SKM-1 (cell line): ENCODE data around the gene ACYP2.

Experiments used
- DNase-seq: peaks from one replicate; lab custom pipeline; 2025; ENCODE audit not compliant: unreplicated experiment; lab: John Stamatoyannopoulos, UW

The ACYP2 gene

DNA sequence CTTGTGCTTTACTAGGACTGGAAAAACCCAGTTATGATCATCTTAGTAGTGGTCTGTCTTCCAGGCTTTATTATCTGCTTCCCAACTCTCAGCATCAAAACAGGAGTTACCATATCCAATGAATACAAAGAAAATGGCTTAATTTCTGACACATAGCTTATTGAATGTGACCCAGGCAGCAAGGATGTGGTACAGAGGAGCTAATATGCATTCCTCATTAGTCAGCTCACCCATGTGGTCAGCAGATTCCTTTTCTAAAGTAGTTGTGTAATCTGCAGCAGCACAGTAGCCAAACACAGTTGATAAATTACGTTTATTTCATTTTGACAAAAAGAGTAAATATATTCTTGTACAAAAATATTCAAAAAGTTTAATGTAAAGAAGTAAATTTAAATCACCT, 97.0 kb downstream of the ACYP2 start:
- no peak for DNase-seq

DNA sequence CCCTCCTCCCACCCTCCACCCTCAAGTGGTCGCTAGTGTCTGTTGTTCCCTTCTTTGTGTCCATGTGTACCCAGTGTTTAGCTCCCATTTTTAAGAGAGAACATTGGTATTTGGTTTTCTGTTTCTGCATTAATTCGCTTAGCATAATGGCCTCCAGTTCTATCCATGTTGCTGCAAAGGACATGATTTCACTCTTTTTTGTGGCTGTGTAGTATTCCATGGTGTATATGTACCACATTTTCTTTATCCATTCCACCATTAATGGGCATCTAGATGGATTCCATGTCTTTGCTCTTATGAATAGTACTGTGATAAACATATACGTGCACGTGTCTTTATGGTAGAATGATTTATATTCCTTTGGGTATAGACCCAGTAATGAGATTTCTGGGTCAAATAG, 97.7 kb downstream of the ACYP2 start:
- no peak for DNase-seq

DNA sequence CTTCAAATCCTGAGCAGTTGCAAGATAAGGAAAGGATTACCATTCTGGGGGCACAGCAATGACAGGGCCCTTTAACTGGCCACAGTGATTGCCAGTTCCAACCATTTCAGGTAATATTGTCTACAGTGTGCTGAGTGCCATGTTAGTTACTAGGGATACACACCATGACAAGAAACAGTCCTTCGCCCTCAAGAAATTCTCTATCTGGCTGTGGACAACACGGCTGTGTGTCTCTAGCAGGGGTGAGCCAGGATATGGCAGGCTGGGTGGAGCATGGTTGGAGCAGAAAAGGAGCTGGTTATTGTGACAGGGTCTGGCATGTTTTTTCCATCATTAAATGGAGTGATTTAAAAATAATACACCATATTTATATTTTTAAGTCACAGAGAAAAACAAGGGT, 109.6 kb downstream of the ACYP2 start:
- no peak for DNase-seq

DNA sequence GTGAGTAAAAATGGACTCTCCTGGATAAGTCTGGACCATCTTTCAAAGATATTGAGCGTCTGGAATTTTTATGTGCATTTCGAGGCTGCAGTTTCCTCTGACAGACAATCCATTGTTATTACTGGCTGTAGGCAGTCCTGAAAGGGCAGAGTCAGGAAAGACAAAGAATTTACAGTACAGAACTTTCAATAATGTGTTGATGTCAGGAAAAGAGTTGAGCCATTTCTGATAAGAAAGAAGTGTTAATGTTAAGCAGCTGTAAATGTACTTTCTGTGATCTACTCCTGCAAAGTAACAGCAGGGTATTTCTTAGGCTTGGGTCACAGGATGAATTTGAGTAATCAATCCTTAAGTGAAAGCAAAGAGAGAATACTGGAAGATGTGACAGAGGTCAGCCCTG, 110.8 kb downstream of the ACYP2 start:
- DNase-seq = no peak

DNA sequence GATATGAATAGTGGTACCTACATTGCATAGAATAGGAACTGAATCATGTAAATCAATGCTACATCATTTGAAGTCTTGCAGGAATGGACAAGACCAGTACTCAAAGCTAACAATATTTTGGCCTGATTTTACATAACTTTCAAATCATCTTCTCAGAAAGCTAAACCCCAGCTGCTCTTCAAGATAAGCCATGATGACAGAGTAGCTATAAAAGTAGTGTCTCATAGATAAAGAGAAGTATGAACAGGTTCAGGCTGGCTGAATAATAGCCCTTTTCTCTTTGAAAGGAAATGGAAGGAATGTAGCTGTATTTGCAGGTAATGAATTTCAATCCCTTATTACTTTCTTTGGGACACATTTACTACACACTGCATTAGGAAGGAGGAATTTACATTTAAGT, 112.4 kb downstream of the ACYP2 start:
- no peak for DNase-seq

DNA sequence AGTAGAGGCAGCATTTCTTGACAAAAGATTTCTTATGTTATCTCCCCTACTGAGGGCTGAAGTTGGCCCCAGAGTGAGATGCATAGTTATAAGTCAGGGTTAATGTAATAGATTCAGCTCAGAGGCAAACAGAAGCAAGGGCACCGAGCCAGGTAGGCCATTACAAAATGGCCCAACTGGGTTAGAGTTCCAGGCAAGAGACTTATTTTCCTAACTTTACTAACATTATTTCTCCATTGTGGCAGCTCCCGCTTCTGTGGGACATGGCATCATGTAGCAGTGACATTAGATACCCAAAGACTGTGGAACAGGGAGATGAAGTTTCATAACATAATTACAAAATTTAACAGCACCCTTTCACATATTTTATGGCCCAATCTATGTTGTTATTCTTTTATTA, 113.5 kb downstream of the ACYP2 start:
- DNase-seq = no peak

DNA sequence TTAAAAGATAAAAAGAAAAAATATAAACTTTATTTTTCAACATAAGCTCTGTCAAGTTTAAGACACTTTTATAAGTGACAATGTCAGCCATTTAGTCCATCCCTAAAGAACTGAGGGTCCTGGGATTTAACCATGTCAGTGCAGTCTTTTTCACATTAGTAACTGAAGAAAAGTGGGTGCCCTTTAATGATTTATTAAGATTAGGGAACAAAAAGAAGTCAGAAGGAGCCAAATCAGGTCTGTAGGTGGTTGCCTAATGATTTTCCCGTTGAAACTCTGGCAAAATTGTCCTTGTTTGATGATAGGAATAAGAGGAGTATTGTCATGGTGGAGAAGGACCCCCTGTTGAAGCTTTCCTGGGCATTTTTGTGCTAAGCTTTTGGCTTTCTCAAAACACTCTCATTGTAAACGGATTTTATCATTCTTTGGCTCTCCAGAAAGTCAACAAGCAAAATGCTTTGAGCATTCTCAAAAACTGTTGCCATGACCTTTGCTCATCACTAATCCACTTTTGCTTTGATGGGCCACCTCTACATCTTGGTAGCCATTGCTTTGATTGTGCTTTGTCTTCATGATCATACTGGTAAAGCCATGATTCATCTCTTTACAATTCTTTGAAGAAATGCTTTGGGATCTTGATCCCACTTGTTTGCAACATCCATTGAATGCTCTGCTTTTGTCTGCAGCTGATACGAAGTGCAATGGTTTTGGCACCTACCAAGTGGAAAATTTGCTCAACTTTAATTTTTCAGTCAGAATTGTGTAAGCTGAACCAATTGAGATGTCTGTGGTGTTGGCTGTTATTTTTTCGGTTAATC, 118.6 kb downstream of the ACYP2 start:
- no peak for DNase-seq

DNA sequence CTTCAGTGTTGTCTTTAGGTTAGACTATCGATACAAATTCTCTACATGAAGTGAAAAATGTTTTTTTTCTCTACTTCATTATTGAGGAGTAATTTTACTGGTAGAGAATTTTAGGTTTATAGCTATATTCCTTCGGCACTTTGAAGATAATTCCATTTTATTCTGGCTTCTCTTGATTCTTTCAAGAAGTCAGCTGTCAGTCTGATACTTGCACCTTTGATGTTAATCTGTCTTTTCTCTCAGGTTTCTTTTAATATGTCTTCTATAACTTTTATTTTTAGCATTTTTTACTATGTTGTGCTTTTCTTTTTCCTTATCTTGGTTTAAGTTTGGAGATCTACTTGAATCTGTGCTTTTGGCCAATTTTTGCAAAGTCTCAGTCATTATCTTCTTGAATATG, 122.0 kb downstream of the ACYP2 start:
- DNase-seq = no peak

DNA sequence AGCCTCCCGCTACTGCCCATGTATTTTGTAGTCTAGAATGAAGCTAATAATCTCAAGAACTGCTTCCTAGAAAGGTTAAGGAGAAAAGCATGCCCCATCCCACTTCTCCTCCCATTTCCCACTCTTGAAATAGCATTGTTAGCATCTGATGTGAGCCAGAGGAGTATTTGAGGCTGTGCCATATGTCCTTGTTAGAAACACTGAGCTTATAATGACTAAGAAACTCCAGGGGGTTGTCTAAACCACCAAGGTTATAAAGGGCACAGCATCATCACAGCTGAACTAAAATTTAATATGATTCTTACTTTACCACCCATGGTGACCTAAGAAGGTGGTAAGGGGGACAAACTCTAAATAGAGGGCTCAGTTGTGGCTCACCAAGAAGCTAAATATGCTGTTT, 124.0 kb downstream of the ACYP2 start:
- DNase-seq = no peak

DNA sequence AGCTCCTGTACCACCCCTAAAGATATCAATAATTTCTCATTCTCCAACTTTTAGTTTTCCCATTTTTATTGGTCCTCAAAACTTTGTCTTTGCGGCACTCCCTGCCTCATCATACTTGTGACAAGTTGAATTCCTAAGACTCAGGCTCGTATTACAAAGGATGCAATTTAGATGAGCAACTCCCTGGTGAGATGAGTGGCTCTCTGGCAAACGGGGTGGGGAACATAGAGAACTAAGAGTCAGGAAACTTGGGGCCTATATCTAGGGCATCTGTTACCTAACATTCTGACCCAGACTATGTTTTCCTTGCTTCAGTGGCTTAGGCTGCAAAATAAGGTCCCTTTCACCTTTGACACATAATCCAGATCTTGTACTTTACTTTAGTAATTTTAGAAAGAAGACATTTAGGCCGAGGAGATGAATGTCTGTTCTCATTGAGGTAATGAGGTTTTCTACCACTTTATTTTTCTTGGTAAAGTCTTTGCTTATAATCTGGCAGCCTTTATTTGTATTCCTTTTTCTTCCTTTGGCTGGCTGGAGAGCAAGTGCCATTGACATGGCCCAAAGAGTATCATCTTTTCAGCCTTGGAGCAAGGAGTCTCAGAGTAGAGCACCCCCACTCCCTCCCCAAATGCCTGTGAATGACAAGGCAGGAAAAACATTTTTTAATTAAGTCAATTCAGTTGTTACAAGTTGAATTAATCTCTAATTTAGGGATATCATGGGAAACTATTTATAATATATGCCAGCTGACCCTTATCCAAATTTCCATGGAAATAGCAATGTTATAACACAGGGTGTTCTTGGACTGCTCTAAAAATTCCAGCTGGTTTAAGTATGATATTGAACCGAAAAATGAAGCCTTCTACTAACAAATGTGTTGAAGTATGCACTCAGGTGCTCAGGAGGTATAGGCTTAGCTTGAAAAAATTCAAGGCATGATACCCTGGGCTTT, 125.4 kb downstream of the ACYP2 start:
- DNase-seq = no peak

DNA sequence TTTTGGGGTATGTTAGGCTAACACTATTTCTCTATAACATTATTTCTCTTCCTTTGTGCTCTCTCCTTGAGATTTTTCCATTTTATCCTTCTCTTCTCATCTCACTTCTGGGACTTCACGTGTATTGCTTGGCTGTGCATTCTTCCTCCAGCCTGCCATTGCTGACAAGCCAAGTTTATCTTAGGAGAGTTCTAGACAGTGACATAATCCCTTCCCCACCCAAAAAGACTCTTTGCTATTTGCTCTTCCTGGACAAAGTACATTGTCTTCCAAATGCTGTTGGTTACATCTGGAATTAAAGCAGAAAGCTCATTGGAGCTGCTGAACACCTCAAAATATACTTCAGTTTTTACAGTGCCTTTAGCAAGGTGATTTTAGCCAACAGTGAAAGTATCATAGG, 131.7 kb downstream of the ACYP2 start:
- no peak for DNase-seq

DNA sequence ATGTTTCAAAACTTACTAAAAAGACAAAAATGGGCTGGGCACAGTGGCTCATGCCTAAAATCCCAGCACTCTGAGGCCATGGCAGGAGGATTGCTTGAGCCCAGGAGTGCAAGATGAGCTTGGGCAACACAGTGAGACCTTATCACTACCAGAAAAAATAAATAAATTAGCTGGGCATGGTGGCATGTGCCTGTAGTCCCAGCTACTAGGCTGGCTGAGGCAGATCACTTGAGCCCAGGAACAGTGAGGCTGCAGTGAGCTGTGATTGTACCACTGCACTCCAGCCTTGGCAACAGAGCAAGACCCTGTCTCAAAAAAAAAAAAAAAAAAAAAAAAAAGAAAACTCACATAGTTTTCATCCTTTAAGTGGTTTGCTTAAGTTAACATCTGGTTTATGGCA, 134.2 kb downstream of the ACYP2 start:
- DNase-seq = no peak

DNA sequence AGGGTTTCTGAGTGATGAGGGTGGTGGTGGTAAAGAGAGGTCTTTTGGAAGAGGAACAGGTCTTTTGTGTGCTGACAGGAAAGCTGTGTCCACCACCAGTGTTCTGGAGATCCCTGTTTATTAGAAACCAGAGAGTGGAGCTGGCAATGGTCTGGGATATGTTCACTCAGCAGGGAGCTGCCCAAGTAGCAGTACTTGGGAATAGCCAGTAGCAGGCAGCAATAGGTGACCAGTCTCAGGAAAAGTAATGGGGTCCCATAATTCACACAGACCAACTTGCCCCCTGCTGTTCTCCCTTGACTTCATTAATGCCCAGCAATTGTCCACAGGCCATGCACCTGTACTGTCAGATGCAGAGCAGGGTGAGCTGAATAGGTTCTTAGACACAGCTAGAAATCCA, 138.8 kb downstream of the ACYP2 start:
- no peak for DNase-seq

DNA sequence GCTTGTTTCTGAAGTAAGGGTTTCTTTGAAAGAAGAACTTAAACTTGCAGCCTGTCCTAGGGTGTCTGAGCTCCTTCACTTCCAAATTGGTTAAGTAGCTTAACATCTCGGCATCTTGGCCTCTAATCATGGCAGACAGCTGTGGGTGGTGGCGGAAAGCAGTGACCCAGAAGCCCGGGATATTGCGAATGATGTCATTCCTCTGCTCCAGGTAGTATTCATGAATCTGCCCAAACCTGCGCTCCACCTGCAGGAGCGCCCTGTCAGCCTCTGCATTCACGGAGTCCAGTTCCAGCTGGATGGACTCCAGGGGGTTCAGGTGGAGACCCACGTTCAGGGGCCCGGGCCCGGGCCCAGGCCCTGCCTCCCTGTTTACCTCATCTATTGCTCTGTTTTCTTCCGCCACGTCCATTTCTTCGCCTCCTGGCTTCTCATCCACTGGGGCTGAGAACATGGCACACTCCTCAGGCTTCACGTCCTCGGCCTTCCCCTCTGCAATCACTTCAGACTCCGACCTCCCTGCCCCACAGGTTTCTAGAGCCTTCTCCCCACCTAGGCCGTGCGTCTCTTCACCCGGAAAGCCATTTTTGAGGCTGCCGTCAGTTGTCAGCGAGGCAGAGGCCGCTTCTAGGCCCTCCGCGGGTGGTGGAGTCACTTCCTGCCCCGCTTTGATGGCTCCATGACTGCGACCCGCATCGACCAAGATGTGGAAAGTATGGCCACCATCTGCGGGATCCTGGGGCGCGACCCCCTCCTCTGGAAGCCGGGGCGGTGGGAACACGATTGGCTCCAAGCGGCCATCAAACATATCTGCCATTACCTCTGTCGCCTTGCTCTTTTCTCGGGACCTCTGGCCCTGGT, 140.0 kb downstream of the ACYP2 start:
- DNase-seq = no peak

DNA sequence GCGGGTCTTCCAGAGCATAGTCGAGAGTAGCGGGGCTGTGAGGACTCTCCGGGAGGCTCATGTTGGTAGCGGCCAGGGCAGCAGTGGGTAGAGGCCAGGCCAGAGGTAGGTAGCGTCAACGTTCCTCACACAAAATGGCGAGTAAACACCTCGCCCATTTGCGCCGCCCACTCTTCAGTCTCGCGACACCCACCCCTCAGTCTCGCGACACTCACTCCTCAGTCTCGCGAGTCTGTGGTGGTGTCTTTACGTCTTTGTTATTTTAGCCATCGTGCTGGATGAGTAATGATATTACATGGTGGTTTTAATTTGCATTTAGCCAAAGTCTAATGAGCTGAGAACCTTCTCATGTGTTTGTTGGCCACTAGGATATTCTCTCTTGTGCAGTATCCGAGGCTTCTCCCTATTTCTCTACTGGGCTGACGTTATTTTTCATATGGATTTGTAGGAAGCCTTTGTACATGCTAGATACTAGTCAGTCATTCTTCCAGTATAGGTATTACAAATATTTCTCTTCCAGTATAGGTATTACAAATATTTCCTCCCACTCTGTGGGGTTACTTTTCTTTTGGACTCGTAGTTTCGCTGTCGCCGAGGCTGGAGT, 140.8 kb downstream of the ACYP2 start, which contains the start of gene TSPYL6:
Gene TSPYL6, minus strand, starts transcription at position 139 of the 604 bp plus-strand sequence. Its CDS starts 78 bp downstream, at position 61.
- no peak for DNase-seq

DNA sequence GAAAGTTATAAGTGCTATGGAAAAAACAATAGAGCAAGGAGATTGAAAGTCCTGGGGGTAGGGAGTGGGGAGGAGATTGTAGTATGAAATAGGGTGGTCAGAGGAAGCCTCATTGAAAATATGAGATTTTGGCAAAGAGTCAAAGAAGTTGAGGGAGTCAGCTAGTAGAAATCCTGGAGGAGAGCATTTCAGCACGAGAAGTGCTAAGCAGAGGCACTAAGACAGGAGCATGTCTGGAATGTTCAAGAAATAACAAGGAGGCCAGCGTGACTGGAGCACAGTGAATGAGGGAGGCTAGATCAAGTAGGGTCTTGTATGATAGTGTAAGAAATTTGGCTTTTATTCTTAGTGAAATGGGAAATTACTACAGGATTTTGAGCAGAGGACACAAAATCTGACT, 142.8 kb downstream of the ACYP2 start:
- no peak for DNase-seq

DNA sequence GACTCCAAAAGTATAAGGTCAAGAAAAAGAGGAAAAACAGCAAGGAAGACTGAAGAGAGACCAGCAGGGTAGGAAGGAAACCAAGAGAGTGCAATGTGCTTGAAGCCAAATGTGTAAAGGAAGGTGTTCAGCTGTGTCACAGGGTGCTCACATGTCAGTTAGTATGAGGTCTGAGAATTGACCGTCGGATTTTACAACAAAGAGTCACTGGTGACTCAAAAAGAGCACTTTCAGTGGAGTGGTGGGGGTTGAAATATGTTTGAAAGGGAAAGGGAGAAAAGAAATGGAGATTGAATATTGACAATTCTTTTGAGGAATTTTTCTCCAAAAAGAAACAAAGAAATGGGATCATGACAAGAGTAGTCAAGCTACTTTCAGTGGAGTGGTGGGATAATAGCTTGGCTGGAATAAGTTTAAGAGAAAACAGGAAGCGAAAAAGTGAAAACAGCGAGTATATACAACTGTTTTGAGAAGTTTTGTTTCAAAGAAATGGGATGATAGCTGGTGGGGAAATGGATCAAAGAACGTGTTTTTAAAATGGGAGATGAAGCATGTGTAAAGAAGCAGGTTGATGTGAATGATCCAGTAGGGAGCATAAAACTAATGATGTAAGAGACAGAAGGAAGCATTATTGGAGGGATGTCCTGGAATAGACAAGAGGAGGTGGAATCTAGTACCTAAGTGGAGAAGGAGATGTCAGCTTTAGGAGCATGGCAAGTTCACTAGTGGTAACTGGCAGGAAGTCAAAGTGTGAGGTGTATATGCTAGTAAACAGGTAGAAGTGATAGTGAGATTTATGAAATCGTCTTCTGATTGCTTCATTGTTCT, 144.2 kb downstream of the ACYP2 start:
- DNase-seq = no peak

DNA sequence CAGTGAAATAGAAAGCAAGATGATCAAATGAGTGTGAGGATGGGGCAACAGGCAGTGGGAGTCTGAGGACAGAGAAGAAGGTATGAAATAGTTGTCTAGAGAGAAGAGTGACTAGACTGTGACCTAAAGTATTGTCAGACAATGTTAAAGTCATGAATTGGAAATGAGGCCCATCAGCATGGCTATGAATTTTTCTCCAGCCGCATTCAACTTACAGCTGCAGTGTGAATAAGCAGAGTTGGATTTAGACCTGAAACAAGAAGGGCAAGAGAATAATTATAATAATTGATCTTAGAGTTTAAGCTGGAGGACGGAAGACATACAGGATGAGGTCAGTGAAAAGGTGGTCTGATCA, 144.8 kb downstream of the ACYP2 start:
- DNase-seq = no peak

DNA sequence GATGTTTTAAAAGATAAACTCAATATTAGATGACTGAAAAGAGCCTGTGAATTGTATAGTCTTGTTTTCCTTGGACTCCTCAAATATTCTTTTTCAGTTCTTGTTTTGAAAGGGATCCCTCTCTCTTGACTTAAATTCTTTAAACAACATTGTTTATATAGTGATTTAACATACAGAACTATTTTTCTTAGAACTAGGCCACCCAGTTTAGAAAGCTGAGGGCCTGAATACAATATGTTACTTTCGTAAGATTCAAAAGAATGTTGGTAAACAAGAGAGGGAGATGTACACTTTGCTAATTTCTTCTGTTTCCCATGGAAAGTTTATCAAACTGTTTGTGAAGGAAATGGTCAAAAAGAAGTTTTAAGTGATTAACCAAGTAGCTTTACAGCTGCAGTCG, 146.1 kb downstream of the ACYP2 start:
- DNase-seq = no peak
